Right forelimb (tissue), 1 donor: ENCODE results near the gene PIK3R1.

ENCODE experiments used
- DNase-seq: peaks from one replicate; pipeline ENCODE4 v3.0.0-alpha.2; 2018

PIK3R1 gene

GRCh38 chr5:68332556-68332955, 117.0 kb downstream of the PIK3R1 start:
- DNase-seq, result no peak

- DNase-seq, result no peak
Measured at GRCh38 chr5:68333649-68334552, 118.3 kb downstream of the PIK3R1 start.

GRCh38 chr5:68334553-68334886, 119.0 kb downstream of the PIK3R1 start:
- DNase-seq, result no peak

- DNase-seq, result no peak
Measured at GRCh38 chr5:68335075-68335474, 119.5 kb downstream of the PIK3R1 start.

GRCh38 chr5:68336200-68336599, 120.6 kb downstream of the PIK3R1 start:
- DNase-seq, result no peak

- DNase-seq, result no peak
Measured at GRCh38 chr5:68337235-68337634, 121.7 kb downstream of the PIK3R1 start.

GRCh38 chr5:68339921-68340321, 124.4 kb downstream of the PIK3R1 start:
- DNase-seq, result no peak

GRCh38 chr5:68341006-68341405, 125.5 kb downstream of the PIK3R1 start:
- no peak for DNase-seq

- no peak for DNase-seq
Measured at GRCh38 chr5:68342693-68343092, 127.1 kb downstream of the PIK3R1 start.

- DNase-seq, result no peak
Measured at GRCh38 chr5:68343421-68343826, 127.9 kb downstream of the PIK3R1 start.

GRCh38 chr5:68344447-68345111, 129.0 kb downstream of the PIK3R1 start:
- no peak for DNase-seq

GRCh38 chr5:68345171-68345570, 129.6 kb downstream of the PIK3R1 start:
- DNase-seq, result no peak

- DNase-seq, result no peak
Measured at GRCh38 chr5:68345582-68345981, 130.0 kb downstream of the PIK3R1 start.

- DNase-seq, result no peak
Measured at GRCh38 chr5:68347536-68347935, 132.0 kb downstream of the PIK3R1 start.

- no peak for DNase-seq
Measured at GRCh38 chr5:68348447-68349222, 133.1 kb downstream of the PIK3R1 start.

- DNase-seq, result no peak
Measured at GRCh38 chr5:68350176-68350575, 134.6 kb downstream of the PIK3R1 start.
